SU-DHL-6 (cell line): ENCODE measurements around the gene HSPB3.

Source experiments
- EZH2phosphoT487 ChIP-seq: fragments of 200-600 bp; sonication (generic), shearing (Covaris generic); conservative IDR thresholded peaks from 2 replicates; pipeline ENCODE4 v1.6.1; 2018; ENCODE audit warnings: mild to moderate bottlenecking, antibody characterized with exemption, low read length, moderate library complexity, mixed read lengths
- TF ChIP-seq, protein P1 (sequence below): fragments of 200-600 bp; sonication (generic); IDR thresholded peaks from one replicate; pipeline ENCODE4 v1.5.1; 2017; ENCODE audit warnings: antibody characterized with exemption, mild to moderate bottlenecking, low read length, moderate library complexity; ENCODE audit not compliant: insufficient read depth, poor library complexity, severe bottlenecking

DNA sequence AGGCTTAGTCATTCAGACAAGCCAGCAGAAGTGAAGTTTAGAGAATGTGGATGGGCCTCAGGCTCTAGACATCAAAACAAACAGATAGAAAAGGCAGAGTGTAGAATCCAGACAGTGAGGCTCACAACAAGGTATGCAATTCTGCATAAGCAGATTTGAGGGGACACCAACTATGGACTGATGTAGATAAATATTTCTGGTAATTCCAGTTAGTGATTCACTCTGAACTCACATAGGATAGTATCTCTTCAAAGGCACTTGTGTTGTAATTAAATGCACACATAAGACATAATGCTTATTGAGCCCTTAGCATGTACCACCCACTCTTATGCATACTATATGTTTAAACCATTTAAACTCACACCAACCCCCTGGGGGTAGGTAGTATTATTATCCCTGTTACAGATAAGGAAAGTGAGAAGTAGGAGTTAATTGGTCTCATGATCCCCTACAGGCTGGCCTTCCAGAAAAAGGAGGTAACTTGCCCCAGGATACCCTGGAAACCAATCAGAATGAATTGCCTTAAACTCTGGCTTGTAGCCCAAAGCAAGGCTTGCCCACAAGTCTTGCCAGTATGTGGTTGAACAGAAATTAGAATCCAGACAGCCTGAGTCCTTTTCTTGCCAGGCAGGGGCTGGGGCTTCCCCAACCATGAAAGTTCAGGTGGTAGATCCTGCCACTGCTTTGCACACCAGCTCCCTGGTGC is 39.5 kb upstream of the HSPB3 start:
- TF ChIP-seq, protein P1, sequence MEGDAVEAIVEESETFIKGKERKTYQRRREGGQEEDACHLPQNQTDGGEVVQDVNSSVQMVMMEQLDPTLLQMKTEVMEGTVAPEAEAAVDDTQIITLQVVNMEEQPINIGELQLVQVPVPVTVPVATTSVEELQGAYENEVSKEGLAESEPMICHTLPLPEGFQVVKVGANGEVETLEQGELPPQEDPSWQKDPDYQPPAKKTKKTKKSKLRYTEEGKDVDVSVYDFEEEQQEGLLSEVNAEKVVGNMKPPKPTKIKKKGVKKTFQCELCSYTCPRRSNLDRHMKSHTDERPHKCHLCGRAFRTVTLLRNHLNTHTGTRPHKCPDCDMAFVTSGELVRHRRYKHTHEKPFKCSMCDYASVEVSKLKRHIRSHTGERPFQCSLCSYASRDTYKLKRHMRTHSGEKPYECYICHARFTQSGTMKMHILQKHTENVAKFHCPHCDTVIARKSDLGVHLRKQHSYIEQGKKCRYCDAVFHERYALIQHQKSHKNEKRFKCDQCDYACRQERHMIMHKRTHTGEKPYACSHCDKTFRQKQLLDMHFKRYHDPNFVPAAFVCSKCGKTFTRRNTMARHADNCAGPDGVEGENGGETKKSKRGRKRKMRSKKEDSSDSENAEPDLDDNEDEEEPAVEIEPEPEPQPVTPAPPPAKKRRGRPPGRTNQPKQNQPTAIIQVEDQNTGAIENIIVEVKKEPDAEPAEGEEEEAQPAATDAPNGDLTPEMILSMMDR, result no peak
- TF ChIP-seq EZH2phosphoT487, result no peak
